ENCODE measurements around the gene LRRK1. TPM values are rescaled to one million over a fixed set of nuclear protein-coding genes. Genes with fewer than 3 reads are reported as not detected.

Gene LRRK1
- total and polyA plus RNA-seq, 2 of the 4 experiments (the other 2 are of a cell fraction): 3.0 to 5.8 TPM

DNA sequence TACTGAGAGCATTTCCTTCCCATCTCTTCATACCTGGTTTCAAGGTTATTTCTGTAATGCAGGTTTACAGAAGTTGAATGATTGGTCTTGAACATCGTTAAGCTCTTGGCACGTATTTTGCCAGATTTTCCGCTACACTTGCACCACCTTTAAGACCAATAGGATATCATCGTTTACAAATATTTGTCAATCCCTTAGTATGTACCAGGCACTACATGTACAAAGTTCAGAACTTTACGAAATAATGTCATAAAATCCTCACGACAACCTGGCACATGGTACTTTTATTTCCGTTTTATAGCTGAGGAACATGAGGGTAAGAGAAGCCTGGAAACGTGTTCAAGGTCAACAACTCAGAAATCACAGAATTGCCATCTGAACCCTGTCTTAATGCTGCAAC, 6.3 kb downstream of the LRRK1 start:
- WGBS, 2 experiments (ENCODE audit: extremely low coverage in 2 of 2, insufficient read length in 1 of 2): no CpG with 5 or more reads among the region's 8 CpGs
- H3K27me3 ChIP-seq (ENCODE audit: control insufficient read depth, insufficient read depth, low read length): no peaks in the 10 kb centered on the region
- H3K9me3 ChIP-seq (ENCODE audit: control insufficient read depth, insufficient read depth, low read length): no peaks in the 10 kb centered on the region
- DNase-seq (no peak), ATAC-seq (ENCODE audit: low read depth) (no peak)
- no peak overlapping the region for H3K4me2 ChIP-seq (ENCODE audit: low read depth, low read length)
- ChIA-PET CTCF (no interaction called here), POLR2A (ENCODE audit: unreplicated experiment) (no interaction called here)
- H3K18ac ChIP-seq (ENCODE audit: low read depth, low read length): no peak overlapping the region
- no peak overlapping the region for H4K8ac ChIP-seq (ENCODE audit: low read depth in 2 of 2, low read length in 2 of 2)
- no peak overlapping the region for H2BK120ac ChIP-seq (ENCODE audit: low read depth, low read length)
- no peaks in the 10 kb centered on the region for H4K20me1 ChIP-seq (ENCODE audit: insufficient read depth, low read length)
- H3K4me1 ChIP-seq (ENCODE audit: control insufficient read depth, insufficient read depth, low read length): no peaks in the 10 kb centered on the region
- BruUV-seq (replicated peaks): no TSS peak
- H2BK15ac ChIP-seq (ENCODE audit: low read depth, low read length): no peak overlapping the region
- TF ChIP-seq BHLHE40 (IDR thresholded peaks at IDR 0.05; ENCODE audit: low read depth, low read length) (no peak), RCOR1 (IDR thresholded peaks at IDR 0.05; ENCODE audit: insufficient replicate concordance, low read length) (no peak), FOS (IDR thresholded peaks at IDR 0.05; ENCODE audit: low read depth, low read length) (no peak), CHD1 (IDR thresholded peaks at IDR 0.05; ENCODE audit: low read depth, low read length) (no peak), MAFK (IDR thresholded peaks at IDR 0.05; ENCODE audit: low read depth, low read length) (no peak), RAD21 (IDR thresholded peaks at IDR 0.05; ENCODE audit: low read length) (no peak), CTCF (conservative IDR thresholded peaks at IDR 0.05; ENCODE audit: low read depth, low read length) (no peak), CEBPB (IDR thresholded peaks at IDR 0.05; ENCODE audit: low read depth, low read length) (no peak), RFX5 (IDR thresholded peaks at IDR 0.05; ENCODE audit: low read depth, low read length) (no peak), MXI1 (IDR thresholded peaks at IDR 0.05; ENCODE audit: borderline replicate concordance, low read depth, low read length) (no peak), SMC3 (IDR thresholded peaks at IDR 0.05; ENCODE audit: low read depth, low read length) (no peak), POLR2A (IDR thresholded peaks at IDR 0.05; ENCODE audit: low read depth, low read length) (no peak), NFE2L2 (IDR thresholded peaks at IDR 0.05; ENCODE audit: low read depth, low read length) (no peak), MAZ (IDR thresholded peaks at IDR 0.05; ENCODE audit: borderline replicate concordance, low read depth, low read length) (no peak)
- TF ChIP-seq, protein P1, sequence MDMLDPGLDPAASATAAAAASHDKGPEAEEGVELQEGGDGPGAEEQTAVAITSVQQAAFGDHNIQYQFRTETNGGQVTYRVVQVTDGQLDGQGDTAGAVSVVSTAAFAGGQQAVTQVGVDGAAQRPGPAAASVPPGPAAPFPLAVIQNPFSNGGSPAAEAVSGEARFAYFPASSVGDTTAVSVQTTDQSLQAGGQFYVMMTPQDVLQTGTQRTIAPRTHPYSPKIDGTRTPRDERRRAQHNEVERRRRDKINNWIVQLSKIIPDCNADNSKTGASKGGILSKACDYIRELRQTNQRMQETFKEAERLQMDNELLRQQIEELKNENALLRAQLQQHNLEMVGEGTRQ (IDR thresholded peaks at IDR 0.05; ENCODE audit: low read depth, low read length): no peak
- TF ChIP-seq, protein P2, sequence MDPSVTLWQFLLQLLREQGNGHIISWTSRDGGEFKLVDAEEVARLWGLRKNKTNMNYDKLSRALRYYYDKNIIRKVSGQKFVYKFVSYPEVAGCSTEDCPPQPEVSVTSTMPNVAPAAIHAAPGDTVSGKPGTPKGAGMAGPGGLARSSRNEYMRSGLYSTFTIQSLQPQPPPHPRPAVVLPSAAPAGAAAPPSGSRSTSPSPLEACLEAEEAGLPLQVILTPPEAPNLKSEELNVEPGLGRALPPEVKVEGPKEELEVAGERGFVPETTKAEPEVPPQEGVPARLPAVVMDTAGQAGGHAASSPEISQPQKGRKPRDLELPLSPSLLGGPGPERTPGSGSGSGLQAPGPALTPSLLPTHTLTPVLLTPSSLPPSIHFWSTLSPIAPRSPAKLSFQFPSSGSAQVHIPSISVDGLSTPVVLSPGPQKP (IDR thresholded peaks at IDR 0.05; ENCODE audit: borderline replicate concordance, low read depth, low read length): no peak
- H3K14ac ChIP-seq (replicated peaks; ENCODE audit: low read depth, low read length): no peak overlapping the region
- H3K27ac ChIP-seq (ENCODE audit: insufficient read depth, low read length): no peak overlapping the region
- H3K4ac ChIP-seq (ENCODE audit: low read depth, low read length): no peak overlapping the region
- H2AFZ ChIP-seq (replicated peaks; ENCODE audit: low read length, poor library complexity): no peak overlapping the region
- H3K9me1 ChIP-seq (ENCODE audit: insufficient read depth, low read length): no peaks in the 10 kb centered on the region
- H3K79me1 ChIP-seq (ENCODE audit: low read depth in 1 of 2, low read length in 2 of 2): peaks cover 1 to 7% of the 10 kb centered on the region in 2 experiments; a peak in 2 of 4 replicates
- H3K56ac ChIP-seq (ENCODE audit: extremely low read depth, insufficient read depth, low read length): no peak overlapping the region
- peaks cover 10% of the 10 kb centered on the region for H3K36me3 ChIP-seq (ENCODE audit: control insufficient read depth, insufficient read depth, low read length)
- no peak overlapping the region for H3K4me3 ChIP-seq (ENCODE audit: insufficient read depth, low read depth, low read length)
- in situ Hi-C loops (cut with MboI; ENCODE audit: low sequenced_read_pairs) (no loop called here), dilution Hi-C loops (cut with HindIII; ENCODE audit: low sequenced_read_pairs, unreplicated experiment) (no loop called here), intact Hi-C loops (cut with micrococcal nuclease) (no loop called here)
- no peak overlapping the region for H2BK20ac ChIP-seq (ENCODE audit: low read depth, low read length)
- no peak overlapping the region for H4K91ac ChIP-seq (ENCODE audit: insufficient read depth, low read depth, low read length)
- no peak overlapping the region for H2BK5ac ChIP-seq (ENCODE audit: low read depth, low read length, poor library complexity, severe bottlenecking)
- H2AK9ac ChIP-seq (replicated peaks; ENCODE audit: low read depth, low read length, poor library complexity): no peak overlapping the region
- no peak overlapping the region for H2AK5ac ChIP-seq (ENCODE audit: low read depth, low read length)
- H3K9ac ChIP-seq (ENCODE audit: low read depth, low read length): no peak overlapping the region
- H4K5ac ChIP-seq (ENCODE audit: low read depth, low read length): no peak overlapping the region
- no peak overlapping the region for H3K23ac ChIP-seq (ENCODE audit: low read depth, low read length)
